ENCODE data around the gene DENND2D.

DENND2D gene

DNA sequence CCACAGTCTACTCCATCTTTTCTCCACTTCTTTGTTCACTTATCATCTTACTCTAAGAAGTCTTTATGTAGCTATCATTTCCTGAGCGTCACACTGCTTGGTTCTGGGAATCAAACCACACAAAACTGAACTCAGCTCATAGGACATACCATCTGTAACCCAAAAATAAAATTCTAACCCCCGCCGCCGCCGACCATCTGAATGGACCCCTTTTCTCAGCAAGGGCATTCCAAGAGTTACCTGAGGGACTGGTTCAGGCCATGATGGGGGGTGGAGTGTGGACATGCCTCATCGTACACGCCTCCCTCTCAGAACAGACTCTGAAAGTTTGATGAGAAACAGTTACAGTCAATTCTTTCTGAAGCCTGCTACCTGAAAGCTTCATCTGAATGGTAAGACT is 14.4 kb upstream of the DENND2D start:
- Histone ChIP-seq H3K27me3 (replicated peaks; ENCODE audit: control insufficient read depth, insufficient read depth, low read length) (no peaks in the 10 kb centered on the region), H3K36me3 (ENCODE audit: control insufficient read depth, insufficient read depth, low read length) (no peaks in the 10 kb centered on the region), H3K4me3 (replicated peaks; ENCODE audit: low read depth, low read length) (no peak overlapping the region)
- DNase-seq (ENCODE audit: extremely low read depth, insufficient read length): peak; percentile 67
- TF ChIP-seq, protein P1, sequence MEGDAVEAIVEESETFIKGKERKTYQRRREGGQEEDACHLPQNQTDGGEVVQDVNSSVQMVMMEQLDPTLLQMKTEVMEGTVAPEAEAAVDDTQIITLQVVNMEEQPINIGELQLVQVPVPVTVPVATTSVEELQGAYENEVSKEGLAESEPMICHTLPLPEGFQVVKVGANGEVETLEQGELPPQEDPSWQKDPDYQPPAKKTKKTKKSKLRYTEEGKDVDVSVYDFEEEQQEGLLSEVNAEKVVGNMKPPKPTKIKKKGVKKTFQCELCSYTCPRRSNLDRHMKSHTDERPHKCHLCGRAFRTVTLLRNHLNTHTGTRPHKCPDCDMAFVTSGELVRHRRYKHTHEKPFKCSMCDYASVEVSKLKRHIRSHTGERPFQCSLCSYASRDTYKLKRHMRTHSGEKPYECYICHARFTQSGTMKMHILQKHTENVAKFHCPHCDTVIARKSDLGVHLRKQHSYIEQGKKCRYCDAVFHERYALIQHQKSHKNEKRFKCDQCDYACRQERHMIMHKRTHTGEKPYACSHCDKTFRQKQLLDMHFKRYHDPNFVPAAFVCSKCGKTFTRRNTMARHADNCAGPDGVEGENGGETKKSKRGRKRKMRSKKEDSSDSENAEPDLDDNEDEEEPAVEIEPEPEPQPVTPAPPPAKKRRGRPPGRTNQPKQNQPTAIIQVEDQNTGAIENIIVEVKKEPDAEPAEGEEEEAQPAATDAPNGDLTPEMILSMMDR (IDR thresholded peaks at IDR 0.05; ENCODE audit: insufficient read depth, low read length, poor library complexity, severe bottlenecking): no peak

DNA sequence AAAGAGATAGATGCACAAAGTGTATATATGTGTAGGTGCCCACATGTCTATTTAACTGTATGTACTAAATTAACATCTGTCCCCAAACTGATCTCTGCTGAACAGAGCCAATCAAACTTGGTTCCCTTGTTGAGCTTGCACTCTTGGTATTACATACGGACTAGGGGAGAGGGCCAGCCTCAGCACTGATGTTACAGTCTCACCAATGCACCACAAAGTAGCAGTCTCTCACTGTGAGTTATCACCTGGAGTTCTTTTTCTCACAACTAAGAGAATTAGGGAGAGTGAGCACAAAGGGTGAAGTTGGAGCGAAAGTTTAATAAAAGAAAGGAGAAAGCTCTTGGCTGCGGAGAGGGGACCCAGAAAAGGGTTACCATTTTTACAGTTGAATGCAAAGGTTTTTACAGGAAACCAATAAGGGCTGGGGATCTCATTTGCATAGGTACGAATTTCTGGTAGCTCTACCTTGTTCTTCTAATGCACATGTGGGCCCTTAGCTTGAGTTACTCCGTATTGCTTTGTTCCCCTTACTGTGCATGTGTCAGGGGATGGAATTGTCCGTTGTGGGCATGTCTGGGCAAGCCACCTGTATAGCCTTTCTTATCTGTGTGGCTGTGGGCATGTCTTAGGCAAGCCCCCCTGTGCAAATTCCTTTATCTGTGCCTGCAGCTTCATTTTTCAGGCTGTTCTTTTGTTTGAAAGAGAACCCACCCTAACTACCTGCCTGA is 13.8 kb upstream of the DENND2D start:
- peak; percentile 68 for DNase-seq (ENCODE audit: extremely low read depth, insufficient read length)
- no peaks in the 10 kb centered on the region for H3K27me3 ChIP-seq (replicated peaks; ENCODE audit: control insufficient read depth, insufficient read depth, low read length)
- H3K4me3 ChIP-seq (replicated peaks; ENCODE audit: low read depth, low read length): no peak overlapping the region
- H3K36me3 ChIP-seq (ENCODE audit: control insufficient read depth, insufficient read depth, low read length): no peaks in the 10 kb centered on the region
- TF ChIP-seq, protein P1 (IDR thresholded peaks at IDR 0.05; ENCODE audit: insufficient read depth, low read length, poor library complexity, severe bottlenecking): no peak

- TF ChIP-seq, protein P1 (IDR thresholded peaks at IDR 0.05; ENCODE audit: insufficient read depth, low read length, poor library complexity, severe bottlenecking): no peak
- no peaks in the 10 kb centered on the region for H3K27me3 ChIP-seq (replicated peaks; ENCODE audit: control insufficient read depth, insufficient read depth, low read length)
- DNase-seq (ENCODE audit: extremely low read depth, insufficient read length): no peak
- no peaks in the 10 kb centered on the region for H3K36me3 ChIP-seq (ENCODE audit: control insufficient read depth, insufficient read depth, low read length)
- no peak overlapping the region for H3K4me3 ChIP-seq (replicated peaks; ENCODE audit: low read depth, low read length)
Measured at GRCh38 chr1:111213412-111213811, 13.0 kb upstream of the DENND2D start.

DNA sequence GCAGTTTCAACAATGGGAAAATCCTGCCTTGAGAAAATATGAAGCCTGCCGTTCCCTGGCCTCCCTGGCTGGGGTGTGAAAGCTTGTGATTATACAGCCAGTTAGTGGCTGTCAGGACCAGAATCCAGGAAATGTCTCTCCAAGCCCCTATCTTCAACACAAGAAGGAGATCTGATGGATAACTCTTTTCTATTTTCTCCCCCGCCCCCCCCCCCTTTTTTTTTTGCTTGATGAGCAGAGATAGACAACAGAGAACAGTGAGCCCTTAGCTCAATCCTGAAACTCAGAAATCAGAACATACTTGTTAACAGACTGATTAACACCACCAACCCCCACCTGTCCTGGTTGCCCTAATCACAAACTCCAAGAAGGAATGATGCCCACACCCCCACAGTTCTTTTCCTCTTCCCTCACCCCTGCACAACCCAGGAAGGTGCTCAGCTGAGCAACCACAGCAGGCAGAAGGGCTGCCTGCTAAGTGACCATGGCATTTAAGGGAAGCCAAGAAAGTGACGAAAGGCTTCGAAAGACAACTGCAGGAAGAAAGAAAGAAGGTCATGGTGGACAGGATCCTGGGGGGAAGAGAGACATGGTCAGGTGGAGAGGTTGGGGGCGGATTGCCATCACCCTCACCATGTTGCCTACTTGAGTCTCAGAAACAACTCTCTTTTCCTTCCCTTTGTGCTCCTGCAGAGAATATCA is 12.3 kb upstream of the DENND2D start:
- H3K4me3 ChIP-seq (replicated peaks; ENCODE audit: low read depth, low read length): no peak overlapping the region
- H3K27me3 ChIP-seq (replicated peaks; ENCODE audit: control insufficient read depth, insufficient read depth, low read length): no peaks in the 10 kb centered on the region
- TF ChIP-seq, protein P1 (IDR thresholded peaks at IDR 0.05; ENCODE audit: insufficient read depth, low read length, poor library complexity, severe bottlenecking): no peak
- DNase-seq (ENCODE audit: extremely low read depth, insufficient read length): no peak
- no peaks in the 10 kb centered on the region for H3K36me3 ChIP-seq (ENCODE audit: control insufficient read depth, insufficient read depth, low read length)

DNA sequence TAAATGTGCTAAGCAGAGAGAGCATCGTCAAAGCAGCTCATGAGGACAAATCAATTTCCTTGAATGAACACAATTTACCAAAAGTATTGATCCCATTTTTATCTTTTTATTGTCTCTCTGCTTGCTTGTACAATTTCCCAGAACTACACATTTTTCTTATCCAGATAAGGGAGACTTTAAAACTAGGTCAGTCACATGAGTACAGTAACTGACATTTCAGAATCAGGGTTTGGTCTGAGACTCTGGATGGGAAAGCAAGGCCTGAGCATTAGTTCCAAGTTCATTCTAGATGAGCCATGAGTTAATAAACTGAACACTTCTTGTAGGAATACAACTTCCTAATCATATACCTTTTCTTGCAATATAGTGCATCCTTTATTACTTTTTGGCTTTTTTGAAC is 11.5 kb upstream of the DENND2D start:
- DNase-seq (ENCODE audit: extremely low read depth, insufficient read length): no peak
- Histone ChIP-seq H3K4me3 (replicated peaks; ENCODE audit: low read depth, low read length) (no peak overlapping the region), H3K27me3 (replicated peaks; ENCODE audit: control insufficient read depth, insufficient read depth, low read length) (no peaks in the 10 kb centered on the region), H3K36me3 (ENCODE audit: control insufficient read depth, insufficient read depth, low read length) (no peaks in the 10 kb centered on the region)
- TF ChIP-seq, protein P1 (IDR thresholded peaks at IDR 0.05; ENCODE audit: insufficient read depth, low read length, poor library complexity, severe bottlenecking): no peak

Data from GM06990 (cell line).